Lung (tissue), 16 donors: Measurements from ENCODE around the gene AK3. TPM values are rescaled to one million over a fixed set of nuclear protein-coding genes. Genes with fewer than 3 reads are reported as not detected.

Source experiments
- ATAC-seq: fragments of 200-7000 bp; cut with Tn5 transposase; one replicate; pipeline ENCODE4 v1.9.1; 2020; ENCODE audit warnings: moderate number of reproducible peaks; ENCODE audit not compliant: insufficient read depth, low FRiP score
- DNase-seq, 3 donors: peaks; one replicate each; pipeline ENCODE4 v3.0.0-alpha.2; 2013 to 2017
- H3K27ac ChIP-seq, 2 donors: one replicate each; pipeline ENCODE4 v1.5.1; 2013; ENCODE audit warnings: mild to moderate bottlenecking in 2 of 2, moderate library complexity in 2 of 2, control low read depth in 1 of 2, inconsistent platforms in 1 of 2, low read depth in 1 of 2, low read length in 1 of 2
- H3K27me3 ChIP-seq, 3 donors: one replicate each; pipeline ENCODE4 v1.5.1; 2013; ENCODE audit warnings: low read length in 2 of 3; ENCODE audit not compliant: control insufficient read depth in 3 of 3, insufficient read depth in 3 of 3
- H3K36me3 ChIP-seq, 4 donors: one replicate each; pipeline ENCODE4 v1.5.1; 2013; ENCODE audit warnings: low read length in 4 of 4, mild to moderate bottlenecking in 1 of 4, moderate library complexity in 1 of 4; ENCODE audit not compliant: control insufficient read depth in 4 of 4, insufficient read depth in 4 of 4
- H3K4me1 ChIP-seq, 5 donors: one replicate each; pipeline ENCODE4 v1.5.1; 2013; ENCODE audit warnings: low read length in 5 of 5, mild to moderate bottlenecking in 2 of 5, moderate library complexity in 1 of 5; ENCODE audit not compliant: control insufficient read depth in 5 of 5, insufficient read depth in 5 of 5
- H3K4me3 ChIP-seq: one replicate; pipeline ENCODE4 v1.5.1; 2013; ENCODE audit warnings: mild to moderate bottlenecking, control low read depth, moderate library complexity
- H3K9ac ChIP-seq, 2 donors: one replicate each; pipeline ENCODE4 v1.5.1; 2013; ENCODE audit warnings: low read length in 2 of 2, control low read depth in 1 of 2; ENCODE audit not compliant: insufficient read depth in 1 of 2
- H3K9me3 ChIP-seq, 4 donors: one replicate each; pipeline ENCODE4 v1.5.1; 2013; ENCODE audit warnings: low read length in 3 of 4, mild to moderate bottlenecking in 1 of 4, moderate library complexity in 1 of 4; ENCODE audit not compliant: control insufficient read depth in 4 of 4, insufficient read depth in 3 of 4
- CTCF ChIP-seq: IDR thresholded peaks from 2 replicates; pipeline ENCODE4 v1.5.1; 2012; ENCODE audit warnings: mild to moderate bottlenecking; ENCODE audit errors: control extremely low read depth, extremely low read depth
- WGBS, 2 donors: extraction: QIAGEN DNeasy Blood & Tissue Kit; methylation state at CpG; one replicate each; pipeline ENCODE4 v1.1.7; 2013; 5-methylcytosine and 5-hydroxymethylcytosine counted together
- long read RNA-seq, 5 donors: transcript quantifications; one replicate each; lab custom pipeline, GENCODE V29; 2026
- polyA plus RNA-seq, 2 donors: library from polyadenylated mRNA; stranded (reverse); fragments of 200-250 nt; gene quantifications; one replicate each; pipeline ENCODE4 v1.2.1, GENCODE V29; 2013
- total RNA-seq, 2 donors: library from RNA; depleted of rRNA in 1 of 2; stranded (reverse); fragments of >200 nt in 1 of 2; gene quantifications; one replicate each; pipeline ENCODE4 v1.2.1, GENCODE V29; 2014 to 2021
- donor health status: control.
- donor health status: control.
- donor health status: Bipolar disorder and iron deficiency.
- donor health status: healthy.
- donor health status: DM: yes; HTN: yes; CAD: no.

Gene AK3
- total RNA-seq (10 to 100 TPM; 38.7 to 62.7 TPM), polyA plus RNA-seq (10 to 100 TPM; 22.4 to 24.9 TPM)
- long read RNA-seq, donor 1, transcript AK3-202 (5 exons, 2,736 nt): major isoform, 25 of 26 reads
- long read RNA-seq, donor 1, partial matches to known transcripts: 0 of 26 reads
- long read RNA-seq, donor 1, other reads (novel, unspliced or antisense): 0 of 26 reads
- long read RNA-seq, donor 2, transcript AK3-202 (5 exons, 2,736 nt): major isoform, 12 of 13 reads
- long read RNA-seq, donor 2, partial matches to known transcripts: 0 of 13 reads
- long read RNA-seq, donor 2, other reads (novel, unspliced or antisense): 0 of 13 reads
- long read RNA-seq, donor 3, transcript AK3-202 (5 exons, 2,736 nt): major isoform, 8 of 9 reads
- long read RNA-seq, donor 3, partial matches to known transcripts: 0 of 9 reads
- long read RNA-seq, donor 3, other reads (novel, unspliced or antisense): 0 of 9 reads
- long read RNA-seq, donor 4, transcript AK3-202 (5 exons, 2,736 nt): major isoform, 8 of 8 reads
- long read RNA-seq, donor 4, partial matches to known transcripts: 0 of 8 reads
- long read RNA-seq, donor 4, other reads (novel, unspliced or antisense): 0 of 8 reads
- long read RNA-seq, donor 5, transcript AK3-202 (5 exons, 2,736 nt): major isoform, 29 of 30 reads
- long read RNA-seq, donor 5, partial matches to known transcripts: 0 of 30 reads
- long read RNA-seq, donor 5, other reads (novel, unspliced or antisense): 0 of 30 reads

- WGBS, 2 donors: 0 to 1% methylated on average over 59 to 84 of the region's 84 CpGs
- no peak for TF ChIP-seq CTCF
- Histone ChIP-seq H3K9me3 (no peaks in the 10 kb centered on the region), H3K4me3 (peak within 1 kb of the TSS; percentile 94), H3K27ac (peak within 1 kb of the TSS; percentile 95 to 96), H3K4me1 (peaks cover 3 to 10% (median 8%) of the 10 kb centered on the region in 5 donors), H3K9ac (peak within 1 kb of the TSS; percentile 72 to 77), H3K27me3 (no peaks in the 10 kb centered on the region), H3K36me3 (no peaks in the 10 kb centered on the region)
- DNase-seq (peak; percentile 92 to 96 (median 94)), ATAC-seq (peak; percentile 93)
Measured at GRCh38 chr9:4740638-4741364, at the start of gene AK3. Gene AK3, minus strand, starts transcription at chr9:4741202. Its CDS starts 115 bp downstream, at chr9:4741087.

- no peaks in the 10 kb centered on the region for H3K27me3 ChIP-seq
- no peak overlapping the region for H3K9ac ChIP-seq
- no peak for ATAC-seq
- no peaks in the 10 kb centered on the region for H3K36me3 ChIP-seq
- peaks cover 0 to 7% (median 3%) of the 10 kb centered on the region in 5 donors for H3K4me1 ChIP-seq
- no peak for DNase-seq
- no peaks in the 10 kb centered on the region for H3K9me3 ChIP-seq
- H3K4me3 ChIP-seq: no peak overlapping the region
- no peak for TF ChIP-seq CTCF
- WGBS, 2 donors: 69 to 98% methylated on average over 5 of the region's 6 CpGs
- no peak overlapping the region for H3K27ac ChIP-seq
Measured at GRCh38 chr9:4788703-4789102, 47.7 kb upstream of the AK3 start.

GRCh38 chr9:4787876-4788275 lies 46.9 kb upstream of the AK3 start:
- no peaks in the 10 kb centered on the region for H3K9me3 ChIP-seq
- H3K4me3 ChIP-seq: no peak overlapping the region
- peaks cover 0 to 6% (median 3%) of the 10 kb centered on the region in 5 donors for H3K4me1 ChIP-seq
- no peak overlapping the region for H3K9ac ChIP-seq
- H3K27me3 ChIP-seq: no peaks in the 10 kb centered on the region
- ATAC-seq (no peak), DNase-seq (no peak)
- 49 to 94% methylated on average over 1 of the region's 1 CpG for WGBS, 2 donors
- no peak overlapping the region for H3K27ac ChIP-seq
- no peak for TF ChIP-seq CTCF
- H3K36me3 ChIP-seq: no peaks in the 10 kb centered on the region
